Naive thymus-derived CD8-positive, alpha-beta T cell (primary cell): Measurements from ENCODE around the gene INTS12. TPM values are rescaled to one million over a fixed set of nuclear protein-coding genes. Genes with fewer than 3 reads are reported as not detected.
"Not testable (repeated sequence)": the region's sequence is repeated elsewhere in the genome, so short reads cannot be mapped to it uniquely, and the experiment has no call there.

Experiments used
- ATAC-seq, 2 donors: fragments of 150-1000 bp; cut with Tn5 transposase in 1 of 2; sonication (Bioruptor Pico), chemical (Tn5 transposase) in 1 of 2; 1 replicate in 1 of 2; 2 replicates in 1 of 2; pipeline ENCODE4 v1.10.0; 2021; ENCODE audit warnings: mild to moderate bottlenecking in 2 of 2, moderate library complexity in 2 of 2
- POLR2A ChIA-PET: fragments of 350-600 bp; sonication (Branson Sonifier 250); formaldehyde crosslinking; loops from one replicate; lab custom pipeline; 2021; ENCODE audit warnings: antibody characterized with exemption; lab: Charles Lee
- DNase-seq, 10 donors: peaks; one replicate each; pipeline versions ENCODE4 v3.0.0 to v3.0.0-alpha.2; 2020 to 2022
- H3K27ac Mint-ChIP-seq, 10 donors: one replicate each; pipeline ENCODE4 v1.8.0; 2020 to 2022; ENCODE audit warnings: mild to moderate bottlenecking in 10 of 10, mixed read lengths in 10 of 10, moderate library complexity in 4 of 10, inconsistent platforms in 1 of 10
- H3K27me3 Mint-ChIP-seq, 5 donors: one replicate each; pipeline ENCODE4 v1.8.0; 2021 to 2022; ENCODE audit warnings: mixed read lengths in 5 of 5
- H3K36me3 Mint-ChIP-seq, 3 donors: one replicate each; pipeline ENCODE4 v1.8.0; 2020 to 2022; ENCODE audit warnings: mixed read lengths in 3 of 3, mild to moderate bottlenecking in 2 of 3, inconsistent platforms in 1 of 3
- H3K4me1 Mint-ChIP-seq, 4 donors: one replicate each; pipeline ENCODE4 v1.8.0; 2021 to 2022; ENCODE audit warnings: mixed read lengths in 4 of 4
- H3K4me3 Mint-ChIP-seq, 10 donors: one replicate each; pipeline ENCODE4 v1.8.0; 2020 to 2022; ENCODE audit warnings: mild to moderate bottlenecking in 10 of 10, mixed read lengths in 10 of 10, moderate library complexity in 6 of 10, inconsistent platforms in 1 of 10
- H3K9me3 Mint-ChIP-seq, 9 donors: one replicate each; pipeline ENCODE4 v1.8.0; 2020 to 2022; ENCODE audit warnings: mixed read lengths in 9 of 9, mild to moderate bottlenecking in 3 of 9, inconsistent platforms in 1 of 9, moderate library complexity in 1 of 9
- polyA plus RNA-seq, 3 donors: library from polyadenylated mRNA; unstranded; fragments of 300-500 nt; fragmentation: Illumina TruSeq; gene quantifications; one replicate each; pipeline ENCODE4 v1.2.3, GENCODE V29; 2021
- total RNA-seq, 8 experiments: library from RNA in 2 of 8; stranded (reverse) in 2 of 8; gene quantifications; one replicate each; pipeline ENCODE4 v1.2.3 and lab custom pipeline; 2021 to 2026

The INTS12 gene
- total and polyA plus RNA-seq, 5 experiments from 2014 or later, result 19.4 to 35.8 (median 22.0) TPM

DNA sequence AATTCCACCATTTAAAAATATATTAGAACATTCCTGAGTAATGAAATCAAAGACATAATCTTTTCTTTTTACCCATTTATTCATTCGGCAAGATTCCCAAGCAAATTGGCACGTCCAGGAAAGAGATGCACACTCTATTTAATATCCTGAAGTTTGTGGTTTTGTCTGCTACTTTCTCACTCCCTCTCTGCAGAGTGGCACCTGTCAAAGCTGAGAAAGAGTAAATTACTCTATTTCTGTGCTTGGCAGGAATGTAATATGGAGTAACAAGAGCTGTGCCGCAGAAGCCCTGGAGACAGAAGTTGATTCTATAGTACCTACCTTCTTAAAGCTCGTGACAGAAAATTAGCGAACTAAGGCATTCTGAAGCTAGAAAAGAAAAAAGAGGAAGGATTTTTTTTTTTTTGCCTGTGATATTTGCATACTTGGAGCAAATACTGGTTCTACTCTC lies 5.6 kb upstream of the INTS12 start:
- Mint-ChIP-seq H3K27ac (peak overlapping the region in 1 of 10 donors; percentile 11), H3K4me1 (peaks cover 5 to 15% (median 7%) of the 10 kb centered on the region in 4 donors), H3K9me3 (no peaks in the 10 kb centered on the region), H3K27me3 (no peaks in the 10 kb centered on the region), H3K4me3 (peak overlapping the region in 2 of 10 donors; percentile 28 to 77), H3K36me3 (no peaks in the 10 kb centered on the region)
- DNase-seq (no peak), ATAC-seq (no peak)
- POLR2A ChIA-PET, result no interaction called here

DNA sequence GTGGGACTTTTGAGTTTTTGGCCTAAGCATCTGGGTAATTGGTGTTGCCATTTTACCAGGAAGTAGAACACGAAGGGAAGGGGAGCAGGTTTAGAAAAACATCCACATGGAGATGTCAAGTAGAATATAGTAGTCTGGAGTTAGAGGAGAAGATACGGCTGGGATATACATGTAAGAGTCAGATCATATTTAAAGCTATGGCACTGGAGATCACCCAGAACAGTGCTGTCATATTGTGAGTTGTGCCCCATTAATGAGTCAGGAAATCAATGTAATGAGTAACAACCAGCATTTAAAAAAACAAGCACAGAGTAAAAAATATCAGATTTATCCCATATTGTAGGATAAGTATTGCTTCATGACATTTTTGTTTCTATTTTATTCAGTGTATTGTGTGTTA lies 4.3 kb upstream of the INTS12 start:
- no peak for ATAC-seq
- POLR2A ChIA-PET, result no interaction called here
- H3K27ac Mint-ChIP-seq, result peak overlapping the region in 1 of 10 donors; percentile 39
- no peaks in the 10 kb centered on the region for H3K36me3 Mint-ChIP-seq
- no peak for DNase-seq
- H3K27me3 Mint-ChIP-seq, result no peaks in the 10 kb centered on the region
- no peaks in the 10 kb centered on the region for H3K9me3 Mint-ChIP-seq
- no peak overlapping the region for H3K4me3 Mint-ChIP-seq
- peaks cover 9 to 23% (median 12%) of the 10 kb centered on the region in 4 donors for H3K4me1 Mint-ChIP-seq

- POLR2A ChIA-PET, result no interaction called here
- DNase-seq, result no peak
- Mint-ChIP-seq H3K4me3 (peak overlapping the region in 1 of 10 donors; percentile 9), H3K27me3 (no peaks in the 10 kb centered on the region), H3K4me1 (peaks cover 25 to 43% (median 32%) of the 10 kb centered on the region in 4 donors), H3K9me3 (no peaks in the 10 kb centered on the region), H3K27ac (no peak overlapping the region), H3K36me3 (no peaks in the 10 kb centered on the region)
- ATAC-seq, result no peak
Measured at GRCh38 chr4:105710678-105711077, 2.2 kb upstream of the INTS12 start.

- H3K27ac Mint-ChIP-seq, result peak overlapping the region in 1 of 10 donors; percentile 47
- H3K36me3 Mint-ChIP-seq, result no peaks in the 10 kb centered on the region
- peaks cover 26 to 46% (median 36%) of the 10 kb centered on the region in 4 donors for H3K4me1 Mint-ChIP-seq
- DNase-seq (no peak), ATAC-seq (no peak)
- no peaks in the 10 kb centered on the region for H3K9me3 Mint-ChIP-seq
- POLR2A ChIA-PET, result interaction anchor here (0.7 to 2.8 kb wide), 2 partner anchors 9 to 236 kb away, joined by 7 to 13 read pairs; partner anchors contain the start of gene PPA2
- H3K27me3 Mint-ChIP-seq, result no peaks in the 10 kb centered on the region
- H3K4me3 Mint-ChIP-seq, result peak overlapping the region in 9 of 10 donors; percentile 27 to 100 (median 99)
Measured at GRCh38 chr4:105710012-105710600, 1.6 kb upstream of the INTS12 start.

DNA sequence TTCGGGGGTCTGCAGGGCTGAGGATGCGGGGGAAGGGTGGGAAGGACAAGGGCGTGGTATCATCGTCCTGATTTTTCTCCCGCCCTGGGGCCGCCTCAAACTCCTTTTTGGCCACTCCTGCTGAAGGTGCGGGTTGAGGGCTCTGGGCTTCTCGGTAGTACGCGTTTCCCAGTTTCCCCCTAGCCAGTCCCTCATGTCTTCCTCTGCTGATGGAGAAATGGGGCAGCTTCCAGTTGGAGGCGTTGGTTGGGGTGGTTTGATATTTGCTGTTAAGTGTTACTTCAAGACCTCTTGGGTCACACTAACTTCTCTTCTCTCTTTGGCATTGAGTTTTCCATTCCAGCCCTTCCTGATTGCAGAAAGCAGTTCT lies 577 bp upstream of the INTS12 start:
- Mint-ChIP-seq H3K36me3 (no peaks in the 10 kb centered on the region), H3K4me3 (peak overlapping the region; percentile 95 to 100 (median 100)), H3K9me3 (no peaks in the 10 kb centered on the region), H3K27ac (peak overlapping the region; percentile 87 to 99 (median 98)), H3K4me1 (peaks cover 26 to 44% (median 36%) of the 10 kb centered on the region in 4 donors), H3K27me3 (no peaks in the 10 kb centered on the region)
- POLR2A ChIA-PET, result interaction anchor here (2.8 kb wide), 1 partner anchor 235 kb away, joined by 13 read pairs; the partner anchor contains the start of gene PPA2
- DNase-seq (peak in 2 of 10 donors; percentile 10 to 55), ATAC-seq (peak; percentile 27 to 31)

GRCh38 chr4:105707782-105708180 lies 708 bp downstream of the INTS12 start:
- no peaks in the 10 kb centered on the region for H3K9me3 Mint-ChIP-seq
- no peaks in the 10 kb centered on the region for H3K36me3 Mint-ChIP-seq
- POLR2A ChIA-PET, result interaction anchor here (2.8 kb wide), 1 partner anchor 234 kb away, joined by 13 read pairs; the partner anchor contains the start of gene PPA2
- peak overlapping the region; percentile 95 to 100 (median 100) for H3K4me3 Mint-ChIP-seq
- no peak for ATAC-seq
- H3K27ac Mint-ChIP-seq, result peak overlapping the region; percentile 96 to 99 (median 99)
- H3K27me3 Mint-ChIP-seq, result no peaks in the 10 kb centered on the region
- peaks cover 26 to 40% (median 36%) of the 10 kb centered on the region in 4 donors for H3K4me1 Mint-ChIP-seq
- DNase-seq, result peak in 2 of 10 donors; percentile 14 to 16

DNA sequence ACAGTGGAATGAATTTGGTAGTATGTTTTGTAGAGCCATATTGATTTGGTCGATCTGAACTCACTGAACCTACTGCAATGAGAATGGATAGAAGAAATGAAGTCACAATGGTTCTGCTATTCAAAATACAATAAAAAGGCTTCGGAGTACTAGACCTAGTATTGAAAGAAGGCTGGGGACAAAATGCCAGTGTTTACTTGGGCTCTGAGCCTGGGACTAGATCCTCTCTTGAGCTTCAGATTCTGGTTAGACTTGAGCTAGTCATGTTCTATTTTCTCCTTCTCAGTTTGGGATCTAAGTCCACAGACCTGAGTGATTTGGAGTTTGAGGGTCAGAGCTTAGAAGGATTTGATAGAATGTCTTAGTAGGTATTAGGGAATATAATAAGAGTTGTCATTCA lies 9.9 kb downstream of the INTS12 start:
- no peak for ATAC-seq
- Mint-ChIP-seq H3K9me3 (no peaks in the 10 kb centered on the region), H3K27me3 (no peaks in the 10 kb centered on the region), H3K4me1 (peaks cover 5 to 13% (median 11%) of the 10 kb centered on the region in 4 donors), H3K27ac (peak overlapping the region in 1 of 10 donors; percentile 63), H3K36me3 (peaks cover 0 to 58% (median 13%) of the 10 kb centered on the region in 3 donors), H3K4me3 (no peak overlapping the region)
- POLR2A ChIA-PET, result no interaction called here
- no peak for DNase-seq

DNA sequence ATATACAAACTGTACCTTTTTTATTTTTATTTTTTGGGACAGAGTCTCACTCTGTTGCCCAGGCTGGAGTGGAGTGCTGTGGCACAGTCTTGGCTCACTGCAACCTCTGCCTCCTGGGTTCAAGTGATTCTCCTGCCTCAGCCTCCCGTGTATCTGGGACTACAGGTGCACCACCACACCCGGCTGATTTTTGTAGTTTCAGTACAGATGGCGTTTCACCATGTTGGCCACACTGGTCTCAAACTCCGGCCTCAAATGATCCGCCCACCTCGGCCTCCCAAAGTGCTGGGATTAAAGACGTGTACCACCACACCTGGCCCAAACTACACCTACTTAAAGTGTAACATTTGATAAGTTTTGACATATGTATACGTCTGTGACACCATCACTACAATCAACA lies 12.7 kb downstream of the INTS12 start:
- H3K27me3 Mint-ChIP-seq, H3K4me3 Mint-ChIP-seq, H3K4me1 Mint-ChIP-seq, ATAC-seq, H3K9me3 Mint-ChIP-seq, DNase-seq, POLR2A ChIA-PET, H3K27ac Mint-ChIP-seq: not testable (repeated sequence)
- peaks cover 9 to 81% (median 24%) of the 10 kb centered on the region in 3 donors for H3K36me3 Mint-ChIP-seq

DNA sequence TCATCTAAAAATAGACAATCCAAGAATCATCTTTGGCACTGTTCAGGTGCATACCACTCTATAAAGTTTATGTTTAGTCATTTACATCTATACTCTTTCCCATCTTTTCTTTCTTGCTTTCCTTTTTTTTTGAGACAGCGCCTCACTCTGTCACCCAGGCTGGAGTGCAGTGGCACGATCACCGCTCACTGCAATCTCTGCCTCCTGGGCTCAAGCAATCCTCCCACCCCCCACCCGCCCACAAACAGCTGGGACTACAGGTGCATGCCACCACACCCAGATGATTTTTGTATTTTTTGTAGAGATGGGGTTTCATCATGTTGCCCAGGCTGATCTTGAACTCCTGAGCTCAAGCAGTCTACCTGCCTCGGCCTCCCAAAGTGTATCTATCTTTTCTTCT lies 13.7 kb downstream of the INTS12 start:
- ATAC-seq, POLR2A ChIA-PET, H3K4me1 Mint-ChIP-seq, H3K9me3 Mint-ChIP-seq, H3K27ac Mint-ChIP-seq, DNase-seq, H3K4me3 Mint-ChIP-seq, H3K27me3 Mint-ChIP-seq: not testable (repeated sequence)
- H3K36me3 Mint-ChIP-seq, result peaks cover 9 to 85% (median 21%) of the 10 kb centered on the region in 3 donors

DNA sequence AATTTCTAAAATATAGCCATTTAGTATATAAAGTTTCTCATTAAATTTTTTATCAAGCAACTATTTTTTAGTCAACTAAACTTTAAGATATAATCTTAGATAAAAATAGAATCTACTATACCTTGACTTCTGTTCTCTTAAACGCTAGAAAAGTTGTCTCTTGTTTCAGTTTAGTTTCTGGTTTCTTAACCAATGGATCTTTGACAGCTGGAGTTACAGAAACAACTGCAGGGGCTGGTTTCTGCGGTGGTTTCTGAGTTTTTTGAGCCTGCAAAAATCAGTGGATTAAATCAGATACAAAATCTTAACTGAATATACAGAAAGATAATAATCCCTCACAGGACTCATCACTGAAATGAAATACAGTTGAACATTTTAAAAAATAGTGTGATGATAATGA lies 21.9 kb downstream of the INTS12 start:
- no peak overlapping the region for H3K4me3 Mint-ChIP-seq
- ATAC-seq (no peak), DNase-seq (no peak)
- no peak overlapping the region for H3K27ac Mint-ChIP-seq
- H3K27me3 Mint-ChIP-seq, result no peaks in the 10 kb centered on the region
- POLR2A ChIA-PET, result no interaction called here
- peaks cover 0 to 78% (median 17%) of the 10 kb centered on the region in 3 donors for H3K36me3 Mint-ChIP-seq
- no peaks in the 10 kb centered on the region for H3K4me1 Mint-ChIP-seq
- H3K9me3 Mint-ChIP-seq, result no peaks in the 10 kb centered on the region

- Mint-ChIP-seq H3K27ac (peak overlapping the region in 2 of 10 donors; percentile 3 to 77), H3K4me3 (no peak overlapping the region), H3K36me3 (peaks cover 0 to 52% (median 13%) of the 10 kb centered on the region in 3 donors), H3K27me3 (no peaks in the 10 kb centered on the region), H3K9me3 (no peaks in the 10 kb centered on the region), H3K4me1 (no peaks in the 10 kb centered on the region)
- ATAC-seq, result no peak
- no peak for DNase-seq
- POLR2A ChIA-PET, result no interaction called here
Measured at GRCh38 chr4:105683038-105683437, 25.5 kb downstream of the INTS12 start.

DNA sequence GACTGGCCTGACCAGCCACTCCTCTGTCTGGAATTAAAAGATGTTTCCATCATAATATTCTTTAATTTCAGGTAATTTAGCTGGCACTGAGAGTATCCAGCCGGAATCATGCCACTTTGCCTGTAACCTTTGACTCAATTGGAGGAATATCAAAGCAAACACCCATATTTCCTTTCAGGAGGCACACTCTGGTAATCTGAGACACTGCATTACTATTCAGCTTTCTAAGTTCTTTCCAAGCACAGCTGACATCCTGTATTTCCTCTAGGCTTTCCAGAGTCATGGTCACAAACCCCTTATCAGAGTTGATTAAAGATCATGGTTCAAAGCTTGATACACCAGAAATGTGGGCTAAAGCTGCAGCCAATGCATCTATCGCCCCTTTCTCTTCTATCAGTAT lies 29.3 kb downstream of the INTS12 start:
- peaks cover 0 to 28% (median 13%) of the 10 kb centered on the region in 3 donors for H3K36me3 Mint-ChIP-seq
- no peak overlapping the region for H3K4me3 Mint-ChIP-seq
- POLR2A ChIA-PET, result no interaction called here
- DNase-seq (no peak), ATAC-seq (no peak)
- H3K27me3 Mint-ChIP-seq, result no peaks in the 10 kb centered on the region
- no peaks in the 10 kb centered on the region for H3K4me1 Mint-ChIP-seq
- H3K27ac Mint-ChIP-seq, result no peak overlapping the region
- no peaks in the 10 kb centered on the region for H3K9me3 Mint-ChIP-seq

GRCh38 chr4:105677709-105678108 lies 30.8 kb downstream of the INTS12 start:
- Mint-ChIP-seq H3K4me1 (no peaks in the 10 kb centered on the region), H3K27me3 (peaks cover 0 to 6% (median 2%) of the 10 kb centered on the region in 5 donors), H3K36me3 (peaks cover 0 to 15% (median 5%) of the 10 kb centered on the region in 3 donors), H3K27ac (no peak overlapping the region), H3K9me3 (no peaks in the 10 kb centered on the region), H3K4me3 (no peak overlapping the region)
- DNase-seq, result no peak
- ATAC-seq, result no peak
- POLR2A ChIA-PET, result no interaction called here
